GM12878 (cell line): ENCODE measurements around the gene NTM. TPM values are rescaled to one million over a fixed set of nuclear protein-coding genes. Genes with fewer than 3 reads are reported as not detected.

Experiments
- ATAC-seq: fragments of 200-7000 bp; cut with Tn5 transposase; 3 replicates; pipeline ENCODE4 v1.9.1; 2020; ENCODE audit warnings: mild to moderate bottlenecking, moderate library complexity
- BruUV-seq: library from RNA; stranded (reverse); fragments of 400-500 nt; replicated peaks from 2 replicates; lab custom pipeline; 2021; lab: Mats Ljungman, UMichigan
- CTCF ChIA-PET: fragments of 300-600 bp; sonication (Branson Sonifier 250); formaldehyde crosslinking; extraction: SDS; loops from one replicate; lab custom pipeline; 2021; ENCODE audit warnings: inconsistent platforms; lab: Yijun Ruan, JAX
- POLR2A ChIA-PET: fragments of 350-600 bp; formaldehyde crosslinking; extraction: SDS; loops from one replicate; lab custom pipeline; 2021; ENCODE audit warnings: inconsistent platforms; lab: Charles Lee
- RAD21 ChIA-PET: fragments of 300-600 bp; sonication (Branson Sonifier 250); formaldehyde crosslinking; loops from one replicate; lab custom pipeline; 2023; ENCODE audit warnings: antibody characterized with exemption; ENCODE audit not compliant: unreplicated experiment; lab: Charles Lee
- SMC1A ChIA-PET: fragments of 300-600 bp; sonication (Branson Sonifier 250); formaldehyde crosslinking; loops from one replicate; lab custom pipeline; 2023; ENCODE audit not compliant: unreplicated experiment, uncharacterized antibody; lab: Charles Lee
- DNase-seq: peaks from one replicate; pipeline ENCODE4 v3.0.0-alpha.2; 2011; ENCODE audit warnings: low read depth, low spot score
- FAIRE-seq: peaks from 3 replicates; lab custom pipeline; 2011; peaks lifted over from hg19 to GRCh38; lab: Jason Lieb, UNC
- H2AFZ ChIP-seq: 2 replicates; pipeline ENCODE4 v1.6.0; 2011; ENCODE audit warnings: low read depth, low read length, control low read depth; ENCODE audit not compliant: control insufficient read depth
- H3K27ac ChIP-seq: 2 replicates; pipeline ENCODE4 v1.5.1; 2011; ENCODE audit warnings: control low read depth; ENCODE audit not compliant: control insufficient read depth, insufficient read depth
- H3K27me3 ChIP-seq, 2 experiments: replicated peaks in 1 of 2; 2 replicates each; pipeline versions ENCODE4 v1.6.0 to v1.6.1; 2011; ENCODE audit warnings: low read length in 1 of 2; ENCODE audit not compliant: control insufficient read depth in 2 of 2, insufficient read depth in 2 of 2
- H3K36me3 ChIP-seq, 2 experiments: 2 replicates each; pipeline ENCODE4 v1.5.1; 2011; ENCODE audit warnings: low read length in 1 of 2; ENCODE audit not compliant: control insufficient read depth in 2 of 2, insufficient read depth in 2 of 2
- H3K4me1 ChIP-seq: 2 replicates; pipeline ENCODE4 v1.6.1; 2011; ENCODE audit warnings: mild to moderate bottlenecking, low read length, moderate library complexity, mixed read lengths; ENCODE audit not compliant: control insufficient read depth, insufficient read depth
- H3K4me2 ChIP-seq: 2 replicates; pipeline ENCODE4 v1.6.0; 2011; ENCODE audit warnings: control low read depth; ENCODE audit not compliant: control insufficient read depth, insufficient read depth
- H3K4me3 ChIP-seq: fragments of 200-600 bp; sonication (generic); 2 replicates; pipeline ENCODE4 v1.5.1; 2016
- H3K79me2 ChIP-seq: 2 replicates; pipeline ENCODE4 v1.6.0; 2011; ENCODE audit warnings: low read length; ENCODE audit not compliant: control insufficient read depth, insufficient read depth
- H3K9ac ChIP-seq: 2 replicates; pipeline ENCODE4 v1.8.0; 2011; ENCODE audit warnings: low read length, control low read depth, mixed read lengths; ENCODE audit not compliant: control insufficient read depth, insufficient read depth
- H3K9me3 ChIP-seq: replicated peaks from 3 replicates; pipeline ENCODE4 v1.5.1; 2011; ENCODE audit warnings: mild to moderate bottlenecking, low read length; ENCODE audit not compliant: control insufficient read depth, insufficient read depth
- H4K20me1 ChIP-seq: 2 replicates; pipeline ENCODE4 v1.6.0; 2011; ENCODE audit not compliant: control insufficient read depth, insufficient read depth
- CBFB ChIP-seq: IDR thresholded peaks from 2 replicates; pipeline ENCODE4 v1.6.1; 2016; ENCODE audit warnings: antibody characterized with exemption, low read depth
- CHD1 ChIP-seq: IDR thresholded peaks from 2 replicates; pipeline ENCODE4 v1.6.1; 2012; ENCODE audit warnings: low read depth, low read length, improper control_type of control experiment
- ETV6 ChIP-seq, 2 experiments: fragments of 450-650 bp in 1 of 2; IDR thresholded peaks in 1 of 2; conservative IDR thresholded peaks in 1 of 2; 2 replicates each; pipeline ENCODE4 v1.6.1; 2014; ENCODE audit warnings: antibody characterized with exemption in 1 of 2, borderline replicate concordance in 1 of 2, low read depth in 1 of 2, mild to moderate bottlenecking in 1 of 2, moderate library complexity in 1 of 2
- GABPA ChIP-seq: IDR thresholded peaks from 2 replicates; pipeline ENCODE4 v1.6.1; 2014; ENCODE audit warnings: antibody characterized with exemption, low read depth, mild to moderate bottlenecking, inconsistent platforms
- IRF4 ChIP-seq: IDR thresholded peaks from 2 replicates; pipeline ENCODE4 v1.6.1; 2011; ENCODE audit warnings: low read depth, low read length
- SMAD1 ChIP-seq: fragments of 450-650 bp; IDR thresholded peaks from 2 replicates; pipeline ENCODE4 v1.6.1; 2018; ENCODE audit warnings: mild to moderate bottlenecking, low read depth; ENCODE audit not compliant: partially characterized antibody
- SREBF2 ChIP-seq: IDR thresholded peaks from 2 replicates; pipeline ENCODE4 v1.6.1; 2012; ENCODE audit warnings: mild to moderate bottlenecking, low read length
- STAT1 ChIP-seq: fragments of 450-650 bp; conservative IDR thresholded peaks from 2 replicates; pipeline ENCODE4 v1.6.1; 2014; ENCODE audit warnings: antibody characterized with exemption, mild to moderate bottlenecking
- TCF3 ChIP-seq: IDR thresholded peaks from 2 replicates; pipeline ENCODE4 v1.6.1; 2012; ENCODE audit warnings: low read depth, mild to moderate bottlenecking, low read length, borderline replicate concordance; ENCODE audit not compliant: insufficient read depth
- TCF7 ChIP-seq: IDR thresholded peaks from 2 replicates; pipeline ENCODE4 v1.6.1; 2014; ENCODE audit warnings: antibody characterized with exemption, borderline replicate concordance
- ZBED1 ChIP-seq: IDR thresholded peaks from 2 replicates; pipeline ENCODE4 v1.6.1; 2016; ENCODE audit warnings: borderline replicate concordance
- ZNF622 ChIP-seq: fragments of 450-650 bp; IDR thresholded peaks from 2 replicates; pipeline ENCODE4 v1.6.1; 2017; ENCODE audit warnings: mild to moderate bottlenecking, inconsistent platforms
- ZSCAN29 ChIP-seq: fragments of 450-650 bp; IDR thresholded peaks from 2 replicates; pipeline ENCODE4 v1.6.1; 2017; ENCODE audit warnings: mild to moderate bottlenecking, moderate library complexity
- WGBS: methylation state at CpG from one replicate; pipeline ENCODE4 v1.1.6; 2016; ENCODE audit warnings: low lambda C conversion rate; ENCODE audit not compliant: insufficient replicate concordance, insufficient coverage; ENCODE audit errors: missing lambda C conversion rate; 5-methylcytosine and 5-hydroxymethylcytosine counted together
- in situ Hi-C: fragments of 300-500 bp; cut with MboI; formaldehyde crosslinking; loops from 9 replicates; pipeline ENCODE4 v1.14.3; 2018; ENCODE audit warnings: mixed read lengths
- intact Hi-C: fragments of 100-400 bp; cut with micrococcal nuclease; formaldehyde crosslinking; loops from one replicate; pipeline ENCODE4 v1.14.2; 2022; ENCODE audit not compliant: unreplicated experiment
- polyA plus RNA-seq, 11 experiments: library from polyadenylated mRNA; depleted of rRNA in 4 of 11; unstranded in 6 of 11; stranded (reverse) in 5 of 11; fragments of >200 nt; fragmentation: Nextera tagmentation in 4 of 11; fragmentation: Illumina TruSeq in 1 of 11; extraction: Ambion mirVana in 4 of 11; extraction: Trizol in 1 of 11; gene quantifications; 1 replicate in 1 of 11; 2 replicates in 10 of 11; pipeline versions ENCODE4 v1.2.1 to v1.2.3, GENCODE V29; 2011 to 2016; ENCODE audit warnings: inconsistent platforms in 2 of 11, missing spikeins in 2 of 11, low read depth in 1 of 11
- total RNA-seq, 4 experiments: library from RNA; depleted of rRNA in 3 of 4; stranded (reverse); fragments of >200 nt in 3 of 4; fragmentation: Illumina TruSeq in 1 of 4; extraction: Trizol in 1 of 4; gene quantifications; 2 replicates each; pipeline versions ENCODE4 v1.2.1 to v1.2.3, GENCODE V29; 2013 to 2021
- TF ChIP-seq, protein P1 (sequence below): IDR thresholded peaks from 2 replicates; pipeline ENCODE4 v1.6.1; 2011; ENCODE audit warnings: borderline replicate concordance, low read depth, mild to moderate bottlenecking, moderate library complexity, mixed read lengths, low read length; ENCODE audit not compliant: insufficient read depth; ENCODE audit errors: extremely low read length
- TF ChIP-seq, protein P2 (sequence below): fragments of 450-650 bp; formaldehyde crosslinking; IDR thresholded peaks from 2 replicates; pipeline ENCODE4 v1.4.0; 2022; ENCODE audit warnings: mild to moderate bottlenecking, moderate library complexity
- TF ChIP-seq, protein P3 (sequence below): IDR thresholded peaks from 2 replicates; pipeline ENCODE4 v1.6.1; 2011; ENCODE audit warnings: low read depth, mild to moderate bottlenecking, low read length, moderate library complexity, borderline replicate concordance; ENCODE audit errors: extremely low read depth
- TF ChIP-seq, protein P4 (sequence below): fragments of 450-650 bp; conservative IDR thresholded peaks from 2 replicates; pipeline ENCODE4 v1.6.1; 2017; ENCODE audit warnings: mild to moderate bottlenecking, moderate library complexity

The NTM gene
- total and polyA plus RNA-seq, 10 of the 15 experiments (the other 5 are each of a cell fraction or from before 2014, with no cell fraction given): not detected

DNA sequence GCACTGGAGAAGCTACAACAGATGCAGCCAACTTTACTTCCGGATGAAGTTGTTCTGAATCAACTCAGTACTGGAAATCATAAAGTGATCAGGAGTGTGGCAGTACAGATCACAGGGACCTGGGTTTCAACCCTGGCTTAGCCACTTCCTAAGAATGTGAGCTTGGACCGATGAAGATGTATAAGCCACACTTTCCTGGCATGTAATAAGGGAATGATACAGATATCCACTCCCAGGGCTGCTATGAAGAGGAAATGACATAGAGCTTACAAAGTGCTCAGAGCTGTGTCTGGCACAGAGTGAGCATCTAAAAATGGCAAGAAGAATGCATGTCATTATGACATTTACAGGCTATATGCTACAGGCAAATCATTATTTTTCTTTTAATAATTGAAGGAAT, 378.7 kb downstream of the NTM start:
- Histone ChIP-seq H3K4me1 (no peaks in the 10 kb centered on the region), H3K27me3 (no peaks in the 10 kb centered on the region; a peak in 3 of 4 replicates), H3K4me2 (no peak overlapping the region), H3K27ac (no peak overlapping the region), H3K9ac (no peak overlapping the region), H3K36me3 (no peaks in the 10 kb centered on the region), H3K79me2 (no peaks in the 10 kb centered on the region), H4K20me1 (no peaks in the 10 kb centered on the region), H3K4me3 (no peak overlapping the region), H3K9me3 (no peaks in the 10 kb centered on the region), H2AFZ (no peak overlapping the region)
- intact Hi-C loops: loop anchor here (2.0 kb wide), 2 partner anchors 280 to 378 kb away; no protein-coding TSS in a partner anchor
- in situ Hi-C loops: no loop called here
- ATAC-seq (no peak), FAIRE-seq (no peak), DNase-seq (no peak)
- ChIA-PET POLR2A (no interaction called here), SMC1A (interaction anchor here (0.6 to 1.9 kb wide), 4 partner anchors 9 to 378 kb away, joined by 3 to 8 read pairs (median 5); no protein-coding TSS in a partner anchor), CTCF (interaction anchor here (1.1 to 3.6 kb wide), 10 partner anchors 10 to 380 kb away, joined by 3 to 20 read pairs (median 5); no protein-coding TSS in a partner anchor), RAD21 (interaction anchor here (0.8 to 2.2 kb wide), 4 partner anchors 16 to 378 kb away, joined by 3 to 7 read pairs (median 4); no protein-coding TSS in a partner anchor)
- WGBS: 24% methylated on average over 2 of the region's 2 CpGs
- no TSS peak for BruUV-seq
- TF ChIP-seq TCF7: no peak
- TF ChIP-seq IRF4: no peak
- TF ChIP-seq ETV6 (conservative IDR thresholded peaks at IDR 0.05 in 1 of 2, IDR thresholded peaks at IDR 0.05 in 1 of 2; ENCODE audit: borderline replicate concordance in 1 of 2, low read depth in 1 of 2): no peak
- TF ChIP-seq CHD1: no peak
- TF ChIP-seq ZNF622: no peak
- no peak for TF ChIP-seq CBFB
- TF ChIP-seq, protein P1, sequence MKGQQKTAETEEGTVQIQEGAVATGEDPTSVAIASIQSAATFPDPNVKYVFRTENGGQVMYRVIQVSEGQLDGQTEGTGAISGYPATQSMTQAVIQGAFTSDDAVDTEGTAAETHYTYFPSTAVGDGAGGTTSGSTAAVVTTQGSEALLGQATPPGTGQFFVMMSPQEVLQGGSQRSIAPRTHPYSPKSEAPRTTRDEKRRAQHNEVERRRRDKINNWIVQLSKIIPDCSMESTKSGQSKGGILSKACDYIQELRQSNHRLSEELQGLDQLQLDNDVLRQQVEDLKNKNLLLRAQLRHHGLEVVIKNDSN: no peak
- TF ChIP-seq ZBED1: no peak
- no peak for TF ChIP-seq SREBF2
- TF ChIP-seq SMAD1: no peak
- no peak for TF ChIP-seq ZSCAN29
- TF ChIP-seq, protein P2, sequence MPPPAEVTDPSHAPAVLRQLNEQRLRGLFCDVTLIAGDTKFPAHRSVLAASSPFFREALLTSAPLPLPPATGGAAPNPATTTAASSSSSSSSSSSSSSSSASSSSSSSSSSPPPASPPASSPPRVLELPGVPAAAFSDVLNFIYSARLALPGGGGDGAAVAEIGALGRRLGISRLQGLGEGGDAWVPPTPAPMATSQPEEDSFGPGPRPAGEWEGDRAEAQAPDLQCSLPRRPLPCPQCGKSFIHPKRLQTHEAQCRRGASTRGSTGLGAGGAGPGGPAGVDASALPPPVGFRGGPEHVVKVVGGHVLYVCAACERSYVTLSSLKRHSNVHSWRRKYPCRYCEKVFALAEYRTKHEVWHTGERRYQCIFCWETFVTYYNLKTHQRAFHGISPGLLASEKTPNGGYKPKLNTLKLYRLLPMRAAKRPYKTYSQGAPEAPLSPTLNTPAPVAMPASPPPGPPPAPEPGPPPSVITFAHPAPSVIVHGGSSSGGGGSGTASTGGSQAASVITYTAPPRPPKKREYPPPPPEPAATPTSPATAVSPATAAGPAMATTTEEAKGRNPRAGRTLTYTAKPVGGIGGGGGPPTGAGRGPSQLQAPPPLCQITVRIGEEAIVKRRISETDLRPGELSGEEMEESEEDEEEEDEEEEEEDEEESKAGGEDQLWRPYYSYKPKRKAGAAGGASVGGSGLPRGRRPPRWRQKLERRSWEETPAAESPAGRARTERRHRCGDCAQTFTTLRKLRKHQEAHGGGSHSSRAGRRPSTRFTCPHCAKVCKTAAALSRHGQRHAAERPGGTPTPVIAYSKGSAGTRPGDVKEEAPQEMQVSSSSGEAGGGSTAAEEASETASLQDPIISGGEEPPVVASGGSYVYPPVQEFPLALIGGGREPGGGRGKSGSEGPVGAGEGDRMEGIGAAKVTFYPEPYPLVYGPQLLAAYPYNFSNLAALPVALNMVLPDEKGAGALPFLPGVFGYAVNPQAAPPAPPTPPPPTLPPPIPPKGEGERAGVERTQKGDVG (CRISPR knock-in tag): no peak
- TF ChIP-seq TCF3: no peak
- TF ChIP-seq, protein P3, sequence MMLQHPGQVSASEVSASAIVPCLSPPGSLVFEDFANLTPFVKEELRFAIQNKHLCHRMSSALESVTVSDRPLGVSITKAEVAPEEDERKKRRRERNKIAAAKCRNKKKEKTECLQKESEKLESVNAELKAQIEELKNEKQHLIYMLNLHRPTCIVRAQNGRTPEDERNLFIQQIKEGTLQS: no peak
- TF ChIP-seq STAT1: no peak
- TF ChIP-seq GABPA: no peak
- TF ChIP-seq, protein P4, sequence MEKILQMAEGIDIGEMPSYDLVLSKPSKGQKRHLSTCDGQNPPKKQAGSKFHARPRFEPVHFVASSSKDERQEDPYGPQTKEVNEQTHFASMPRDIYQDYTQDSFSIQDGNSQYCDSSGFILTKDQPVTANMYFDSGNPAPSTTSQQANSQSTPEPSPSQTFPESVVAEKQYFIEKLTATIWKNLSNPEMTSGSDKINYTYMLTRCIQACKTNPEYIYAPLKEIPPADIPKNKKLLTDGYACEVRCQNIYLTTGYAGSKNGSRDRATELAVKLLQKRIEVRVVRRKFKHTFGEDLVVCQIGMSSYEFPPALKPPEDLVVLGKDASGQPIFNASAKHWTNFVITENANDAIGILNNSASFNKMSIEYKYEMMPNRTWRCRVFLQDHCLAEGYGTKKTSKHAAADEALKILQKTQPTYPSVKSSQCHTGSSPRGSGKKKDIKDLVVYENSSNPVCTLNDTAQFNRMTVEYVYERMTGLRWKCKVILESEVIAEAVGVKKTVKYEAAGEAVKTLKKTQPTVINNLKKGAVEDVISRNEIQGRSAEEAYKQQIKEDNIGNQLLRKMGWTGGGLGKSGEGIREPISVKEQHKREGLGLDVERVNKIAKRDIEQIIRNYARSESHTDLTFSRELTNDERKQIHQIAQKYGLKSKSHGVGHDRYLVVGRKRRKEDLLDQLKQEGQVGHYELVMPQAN: no peak
